ENCODE data around the gene CDC42BPA.
A peak's percentile ranks its signal among the peaks of the same experiment; 100 is the strongest.

Gene CDC42BPA

GRCh38 chr1:226994586-226995364, 323.5 kb downstream of the CDC42BPA start:
- Histone ChIP-seq H3K27ac (ENCODE audit: low read depth, low read length) (no peak overlapping the region), H3K4me3 (ENCODE audit: low read depth in 1 of 2, low read length in 2 of 2) (no peak overlapping the region), H3K36me3 (ENCODE audit: insufficient read depth, low read length) (peaks cover 7% of the 10 kb centered on the region), H3K9ac (ENCODE audit: low read length) (no peak overlapping the region), H3K27me3 (ENCODE audit: control insufficient read depth in 1 of 2, insufficient read depth in 2 of 2, low read length in 2 of 2) (no peaks in the 10 kb centered on the region), H3K4me1 (ENCODE audit: insufficient read depth, low read length) (peaks cover 10% of the 10 kb centered on the region), H3K9me3 (ENCODE audit: low read length) (no peaks in the 10 kb centered on the region)

GRCh38 chr1:226993814-226994585, 324.3 kb downstream of the CDC42BPA start:
- Histone ChIP-seq H3K36me3 (ENCODE audit: insufficient read depth, low read length) (peaks cover 7% of the 10 kb centered on the region), H3K9me3 (ENCODE audit: low read length) (no peaks in the 10 kb centered on the region), H3K9ac (ENCODE audit: low read length) (no peak overlapping the region), H3K4me3 (ENCODE audit: low read depth in 1 of 2, low read length in 2 of 2) (no peak overlapping the region), H3K27me3 (ENCODE audit: control insufficient read depth in 1 of 2, insufficient read depth in 2 of 2, low read length in 2 of 2) (no peaks in the 10 kb centered on the region), H3K27ac (ENCODE audit: low read depth, low read length) (no peak overlapping the region), H3K4me1 (ENCODE audit: insufficient read depth, low read length) (peaks cover 18% of the 10 kb centered on the region)

GRCh38 chr1:226991920-226992319, 326.4 kb downstream of the CDC42BPA start:
- no peaks in the 10 kb centered on the region for H3K27me3 ChIP-seq (ENCODE audit: control insufficient read depth in 1 of 2, insufficient read depth in 2 of 2, low read length in 2 of 2)

GRCh38 chr1:226990133-226990716, 328.1 kb downstream of the CDC42BPA start:
- Histone ChIP-seq H3K9ac (ENCODE audit: low read length) (no peak overlapping the region), H3K27me3 (ENCODE audit: control insufficient read depth in 1 of 2, insufficient read depth in 2 of 2, low read length in 2 of 2) (no peaks in the 10 kb centered on the region), H3K4me3 (ENCODE audit: low read depth in 1 of 2, low read length in 2 of 2) (no peak overlapping the region), H3K9me3 (ENCODE audit: low read length) (no peaks in the 10 kb centered on the region), H3K36me3 (ENCODE audit: insufficient read depth, low read length) (peaks cover 25% of the 10 kb centered on the region), H3K27ac (ENCODE audit: low read depth, low read length) (peak overlapping the region; percentile 73), H3K4me1 (ENCODE audit: insufficient read depth, low read length) (peaks cover 32% of the 10 kb centered on the region)

More at GRCh38 chr1:226991920-226992319, 326.4 kb downstream of the CDC42BPA start:
- Histone ChIP-seq H3K36me3 (ENCODE audit: insufficient read depth, low read length) (peaks cover 13% of the 10 kb centered on the region), H3K9me3 (ENCODE audit: low read length) (no peaks in the 10 kb centered on the region), H3K4me1 (ENCODE audit: insufficient read depth, low read length) (peaks cover 32% of the 10 kb centered on the region), H3K9ac (ENCODE audit: low read length) (no peak overlapping the region), H3K4me3 (ENCODE audit: low read depth in 1 of 2, low read length in 2 of 2) (no peak overlapping the region), H3K27ac (ENCODE audit: low read depth, low read length) (no peak overlapping the region)

DNA sequence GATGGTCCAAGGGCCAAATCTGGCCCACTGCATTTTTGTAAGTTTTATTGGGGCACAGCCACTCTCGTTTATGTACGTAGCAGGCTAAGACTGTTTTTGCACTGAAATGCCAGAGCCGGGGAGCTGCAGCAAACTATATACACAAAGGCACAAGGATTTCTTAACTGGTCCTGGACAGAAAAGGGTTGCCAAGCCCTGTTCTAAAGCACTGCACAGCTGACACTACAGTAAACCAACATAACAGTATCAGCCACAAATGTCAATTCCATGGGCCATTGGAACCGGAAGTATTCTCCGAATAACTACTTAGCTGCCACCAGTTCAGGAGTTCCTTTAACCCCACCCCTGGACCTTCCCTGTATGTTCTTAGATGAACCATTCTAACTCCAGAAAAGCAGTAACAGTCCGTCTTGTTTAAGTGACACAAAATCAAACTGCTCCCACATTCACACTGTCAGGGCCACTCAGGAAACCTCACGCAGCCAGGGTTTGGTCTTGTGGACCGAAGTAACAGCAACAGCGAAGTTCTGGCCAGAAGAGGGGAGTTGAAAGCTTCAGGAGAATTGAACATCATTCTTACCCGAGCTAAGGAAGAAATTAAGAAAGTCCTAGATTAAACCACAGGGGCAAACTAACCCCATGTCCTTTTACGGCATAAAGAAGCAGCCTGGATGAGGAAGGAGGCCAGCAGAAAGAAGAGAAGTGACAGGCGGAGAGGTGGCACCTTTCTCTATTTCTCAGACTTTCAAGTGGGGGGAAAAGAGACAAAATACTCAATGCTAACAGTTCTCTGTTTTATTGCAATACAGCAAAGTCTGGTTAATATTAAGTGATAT, 329.0 kb downstream of the CDC42BPA start:
- Histone ChIP-seq H3K27ac (ENCODE audit: low read depth, low read length) (peak overlapping the region; percentile 73), H3K27me3 (ENCODE audit: control insufficient read depth in 1 of 2, insufficient read depth in 2 of 2, low read length in 2 of 2) (no peaks in the 10 kb centered on the region), H3K4me1 (ENCODE audit: insufficient read depth, low read length) (peaks cover 32% of the 10 kb centered on the region), H3K4me3 (ENCODE audit: low read depth in 1 of 2, low read length in 2 of 2) (no peak overlapping the region), H3K9ac (ENCODE audit: low read length) (peak overlapping the region; percentile 25), H3K36me3 (ENCODE audit: insufficient read depth, low read length) (peaks cover 33% of the 10 kb centered on the region), H3K9me3 (ENCODE audit: low read length) (no peaks in the 10 kb centered on the region)

DNA sequence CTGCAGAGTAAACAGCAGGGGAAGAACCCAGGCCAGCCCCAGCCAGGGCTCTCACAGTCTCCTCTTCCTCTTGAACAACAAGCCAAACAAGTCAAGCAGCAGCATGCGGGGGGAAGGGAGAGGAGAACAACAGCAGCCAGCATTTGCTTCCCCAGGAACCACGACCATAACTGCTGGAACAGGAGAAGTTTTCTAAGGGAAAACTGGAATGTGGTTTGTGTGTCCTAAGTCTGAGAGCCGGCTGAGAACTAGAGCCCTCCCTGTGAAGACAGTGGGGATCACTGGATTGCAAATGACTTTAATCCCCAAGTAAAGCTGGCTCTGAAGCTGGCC, 330.0 kb downstream of the CDC42BPA start:
- Histone ChIP-seq H3K4me1 (ENCODE audit: insufficient read depth, low read length) (peaks cover 32% of the 10 kb centered on the region), H3K9me3 (ENCODE audit: low read length) (no peaks in the 10 kb centered on the region), H3K27me3 (ENCODE audit: control insufficient read depth in 1 of 2, insufficient read depth in 2 of 2, low read length in 2 of 2) (no peaks in the 10 kb centered on the region), H3K27ac (ENCODE audit: low read depth, low read length) (peak overlapping the region; percentile 73), H3K9ac (ENCODE audit: low read length) (no peak overlapping the region), H3K36me3 (ENCODE audit: insufficient read depth, low read length) (peaks cover 40% of the 10 kb centered on the region), H3K4me3 (ENCODE audit: low read depth in 1 of 2, low read length in 2 of 2) (no peak overlapping the region)

DNA sequence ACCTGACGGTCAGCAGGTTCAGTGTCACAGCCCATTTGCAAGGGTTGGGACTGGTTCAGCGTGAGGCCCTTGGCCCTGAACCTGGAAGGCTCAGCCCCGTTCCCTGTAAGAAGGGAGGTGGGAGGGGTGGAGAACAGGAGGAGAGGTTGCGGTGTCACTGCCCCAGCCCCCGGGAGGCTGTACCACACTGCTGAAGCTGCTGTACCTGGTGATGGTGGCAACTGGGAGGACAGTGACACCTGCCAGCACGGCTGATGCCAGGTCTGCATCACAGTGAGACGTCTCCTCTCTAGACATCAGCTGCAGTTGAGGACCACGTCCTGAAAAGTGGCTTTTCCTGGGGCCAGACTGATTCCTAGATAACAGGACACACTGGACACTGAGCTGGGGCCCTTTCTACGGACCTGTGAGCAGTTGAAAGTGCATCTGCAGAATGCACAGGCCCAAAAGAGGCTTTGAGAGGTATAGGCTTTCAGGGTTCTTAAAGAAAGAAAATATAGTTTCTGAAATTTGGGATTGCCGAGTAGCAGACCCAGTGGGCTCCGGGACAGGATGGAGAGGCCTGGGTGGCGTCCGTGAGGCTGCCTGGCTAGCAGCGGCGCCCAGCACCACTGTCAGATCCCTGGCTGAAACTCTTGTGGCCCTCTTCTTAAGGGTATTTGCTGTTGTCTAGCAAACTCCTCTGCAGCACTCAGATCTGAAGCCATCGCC, 330.5 kb downstream of the CDC42BPA start:
- Histone ChIP-seq H3K9ac (ENCODE audit: low read length) (no peak overlapping the region), H3K9me3 (ENCODE audit: low read length) (no peaks in the 10 kb centered on the region), H3K4me3 (ENCODE audit: low read depth in 1 of 2, low read length in 2 of 2) (no peak overlapping the region), H3K27me3 (ENCODE audit: control insufficient read depth in 1 of 2, insufficient read depth in 2 of 2, low read length in 2 of 2) (no peaks in the 10 kb centered on the region), H3K27ac (ENCODE audit: low read depth, low read length) (peak overlapping the region; percentile 73), H3K4me1 (ENCODE audit: insufficient read depth, low read length) (peaks cover 32% of the 10 kb centered on the region), H3K36me3 (ENCODE audit: insufficient read depth, low read length) (peaks cover 44% of the 10 kb centered on the region)

- Histone ChIP-seq H3K36me3 (ENCODE audit: insufficient read depth, low read length) (peaks cover 44% of the 10 kb centered on the region), H3K9me3 (ENCODE audit: low read length) (no peaks in the 10 kb centered on the region), H3K4me3 (ENCODE audit: low read depth in 1 of 2, low read length in 2 of 2) (no peak overlapping the region), H3K27ac (ENCODE audit: low read depth, low read length) (no peak overlapping the region), H3K27me3 (ENCODE audit: control insufficient read depth in 1 of 2, insufficient read depth in 2 of 2, low read length in 2 of 2) (no peaks in the 10 kb centered on the region), H3K9ac (ENCODE audit: low read length) (no peak overlapping the region), H3K4me1 (ENCODE audit: insufficient read depth, low read length) (peaks cover 32% of the 10 kb centered on the region)
These were observed 331.1 kb downstream of the CDC42BPA start for GRCh38 chr1:226987179-226987536.

DNA sequence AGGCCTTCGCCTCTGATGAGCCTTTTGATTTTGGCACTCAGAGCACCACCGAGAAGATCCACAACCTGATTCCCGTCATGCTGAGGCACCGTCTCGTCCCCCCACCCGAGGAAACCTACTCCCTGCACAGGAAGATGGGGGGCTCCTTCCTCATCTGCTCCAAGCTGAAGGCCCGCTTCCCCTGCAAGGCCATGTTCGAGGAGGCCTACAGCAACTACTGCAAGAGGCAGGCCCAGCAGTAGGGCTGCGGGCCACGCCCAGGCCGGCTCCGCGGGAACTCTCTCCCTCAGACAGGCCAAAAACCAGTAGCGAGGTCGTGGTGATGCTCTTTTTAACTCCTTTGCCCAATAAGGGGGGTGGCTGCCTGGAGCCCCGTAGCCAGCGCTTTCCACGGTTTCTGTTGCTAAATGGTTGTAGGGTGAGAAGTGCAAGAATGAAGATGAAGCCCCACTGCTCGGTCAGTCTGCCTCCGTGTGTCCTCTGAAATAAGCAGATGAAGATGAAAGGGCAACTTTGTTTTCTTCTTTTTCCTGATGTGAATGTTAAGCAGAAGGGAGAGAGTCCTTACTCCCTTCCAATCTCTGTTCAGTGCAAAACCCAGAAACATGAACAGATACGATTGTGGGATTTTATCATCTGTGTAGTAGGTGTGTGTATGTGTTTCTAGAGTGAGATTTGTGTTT, 331.7 kb downstream of the CDC42BPA start:
- peaks cover 32% of the 10 kb centered on the region for H3K4me1 ChIP-seq (ENCODE audit: insufficient read depth, low read length)
- no peak overlapping the region for H3K4me3 ChIP-seq (ENCODE audit: low read depth in 1 of 2, low read length in 2 of 2)
- H3K36me3 ChIP-seq (ENCODE audit: insufficient read depth, low read length), result peaks cover 45% of the 10 kb centered on the region
- H3K9ac ChIP-seq (ENCODE audit: low read length), result no peak overlapping the region
- H3K27ac ChIP-seq (ENCODE audit: low read depth, low read length), result no peak overlapping the region
- no peaks in the 10 kb centered on the region for H3K9me3 ChIP-seq (ENCODE audit: low read length)
- no peaks in the 10 kb centered on the region for H3K27me3 ChIP-seq (ENCODE audit: control insufficient read depth in 1 of 2, insufficient read depth in 2 of 2, low read length in 2 of 2)

- Histone ChIP-seq H3K9me3 (ENCODE audit: low read length) (no peaks in the 10 kb centered on the region), H3K27ac (ENCODE audit: low read depth, low read length) (no peak overlapping the region), H3K9ac (ENCODE audit: low read length) (no peak overlapping the region), H3K4me3 (ENCODE audit: low read depth in 1 of 2, low read length in 2 of 2) (no peak overlapping the region), H3K27me3 (ENCODE audit: control insufficient read depth in 1 of 2, insufficient read depth in 2 of 2, low read length in 2 of 2) (no peaks in the 10 kb centered on the region), H3K4me1 (ENCODE audit: insufficient read depth, low read length) (peaks cover 32% of the 10 kb centered on the region), H3K36me3 (ENCODE audit: insufficient read depth, low read length) (peaks cover 45% of the 10 kb centered on the region)
These were observed 332.3 kb downstream of the CDC42BPA start for GRCh38 chr1:226985839-226986463.
